Dermis blood vessel endothelial cell (primary cell): ENCODE results near the gene GBP2. TPM values are rescaled to one million over a fixed set of nuclear protein-coding genes. Genes with fewer than 3 reads are reported as not detected.

Experiments
- DNase-seq: peaks from one replicate; pipeline ENCODE4 v3.0.0; 2010
- total RNA-seq: library from RNA; depleted of rRNA; stranded (reverse); fragments of >200 nt; gene quantifications from 2 replicates; pipeline ENCODE4 v1.2.3, GENCODE V29; 2014

Gene GBP2
- total RNA-seq, 1 donor from 2014 or later, result 97.0 TPM

GRCh38 chr1:89064632-89065031 is 61.3 kb downstream of the GBP2 start:
- DNase-seq, result peak; percentile 31

- no peak for DNase-seq
Observed at GRCh38 chr1:89063094-89063493, 62.8 kb downstream of the GBP2 start.

- no peak for DNase-seq
Observed at GRCh38 chr1:89060091-89060490, 65.8 kb downstream of the GBP2 start.

Other genes starting within 250 kb of the GBP2 start
- gene GTF2B, start 234.5 kb downstream of the GBP2 start, total RNA-seq, result 32.7 and 41.4 TPM in 2 replicates
- 15.5 and 45.0 TPM in 2 replicates for gene KYAT3, start 133.5 kb downstream of the GBP2 start, total RNA-seq
- gene RBMXL1, start 133.5 kb downstream of the GBP2 start, total RNA-seq, result 10.0 and 14.3 TPM in 2 replicates
- 33.4 and 33.6 TPM in 2 replicates for gene GBP3, start 103.2 kb downstream of the GBP2 start, total RNA-seq
- 24.8 and 27.6 TPM in 2 replicates for gene GBP1, start 60.9 kb downstream of the GBP2 start, total RNA-seq
- gene GBP7, start 49.9 kb upstream of the GBP2 start, total RNA-seq, result not detected in 2 replicates
- 13.9 and 25.4 TPM in 2 replicates for gene GBP4, start 72.8 kb upstream of the GBP2 start, total RNA-seq
- gene GBP5, start 146.7 kb upstream of the GBP2 start, total RNA-seq, result 0.09 and 0.17 TPM in 2 replicates
- under 0.01 TPM in 1 of 2 replicates, not detected in the other for gene GBP6, start 237.9 kb upstream of the GBP2 start, total RNA-seq